Measurements from ENCODE around the gene CCDC82.

The CCDC82 gene

GRCh38 chr11:96331699-96332116, 58.0 kb downstream of the CCDC82 start:
- Histone ChIP-seq H3K9ac (ENCODE audit: low read length) (no peak overlapping the region), H3K27me3 (ENCODE audit: insufficient read depth, low read length) (no peaks in the 10 kb centered on the region), H3K79me2 (ENCODE audit: insufficient read depth, low read length) (no peaks in the 10 kb centered on the region), H3K27ac (ENCODE audit: low read depth, low read length, poor library complexity, severe bottlenecking) (no peak overlapping the region), H3K4me3 (ENCODE audit: low read depth, low read length, poor library complexity, severe bottlenecking) (no peak overlapping the region), H3K4me2 (ENCODE audit: low read length) (no peak overlapping the region), H4K20me1 (ENCODE audit: insufficient read depth, low read length) (no peaks in the 10 kb centered on the region), H3K9me3 (ENCODE audit: low read length) (no peaks in the 10 kb centered on the region), H3K36me3 (ENCODE audit: insufficient read depth, low read length) (no peaks in the 10 kb centered on the region), H3K9me2 (ENCODE audit: low read depth, low read length) (no peaks in the 10 kb centered on the region), H2AFZ (ENCODE audit: low read length) (no peak overlapping the region), H3K4me1 (ENCODE audit: insufficient read depth, low read length, severe bottlenecking) (peaks cover 12% of the 10 kb centered on the region), H3F3A (ENCODE audit: insufficient read depth, low read length) (no peaks in the 10 kb centered on the region)
- TF ChIP-seq CTCF (IDR thresholded peaks at IDR 0.05; ENCODE audit: low read length) (no peak), EZH2 (IDR thresholded peaks at IDR 0.05; ENCODE audit: borderline replicate concordance, low read length) (no peak)

- H3F3A ChIP-seq (ENCODE audit: insufficient read depth, low read length), result no peaks in the 10 kb centered on the region
- H3K79me2 ChIP-seq (ENCODE audit: insufficient read depth, low read length), result no peaks in the 10 kb centered on the region
- no peak overlapping the region for H3K9ac ChIP-seq (ENCODE audit: low read length)
- H3K9me3 ChIP-seq (ENCODE audit: low read length), result no peaks in the 10 kb centered on the region
- peaks cover 10% of the 10 kb centered on the region for H3K4me1 ChIP-seq (ENCODE audit: insufficient read depth, low read length, severe bottlenecking)
- H3K27me3 ChIP-seq (ENCODE audit: insufficient read depth, low read length), result no peaks in the 10 kb centered on the region
- no peak overlapping the region for H3K4me3 ChIP-seq (ENCODE audit: low read depth, low read length, poor library complexity, severe bottlenecking)
- no peaks in the 10 kb centered on the region for H4K20me1 ChIP-seq (ENCODE audit: insufficient read depth, low read length)
- no peak for TF ChIP-seq CTCF (IDR thresholded peaks at IDR 0.05; ENCODE audit: low read length)
- no peak for TF ChIP-seq EZH2 (IDR thresholded peaks at IDR 0.05; ENCODE audit: borderline replicate concordance, low read length)
- H2AFZ ChIP-seq (ENCODE audit: low read length), result no peak overlapping the region
- no peak overlapping the region for H3K27ac ChIP-seq (ENCODE audit: low read depth, low read length, poor library complexity, severe bottlenecking)
- no peak overlapping the region for H3K4me2 ChIP-seq (ENCODE audit: low read length)
- no peaks in the 10 kb centered on the region for H3K36me3 ChIP-seq (ENCODE audit: insufficient read depth, low read length)
- H3K9me2 ChIP-seq (ENCODE audit: low read depth, low read length), result no peaks in the 10 kb centered on the region
Observed at GRCh38 chr11:96330511-96330859, 59.2 kb downstream of the CCDC82 start.

- Histone ChIP-seq H3F3A (ENCODE audit: insufficient read depth, low read length) (no peaks in the 10 kb centered on the region), H3K27me3 (ENCODE audit: insufficient read depth, low read length) (no peaks in the 10 kb centered on the region), H3K9ac (ENCODE audit: low read length) (no peak overlapping the region), H4K20me1 (ENCODE audit: insufficient read depth, low read length) (no peaks in the 10 kb centered on the region), H3K9me3 (ENCODE audit: low read length) (no peaks in the 10 kb centered on the region), H3K27ac (ENCODE audit: low read depth, low read length, poor library complexity, severe bottlenecking) (no peak overlapping the region), H3K9me2 (ENCODE audit: low read depth, low read length) (no peaks in the 10 kb centered on the region), H3K36me3 (ENCODE audit: insufficient read depth, low read length) (no peaks in the 10 kb centered on the region), H3K79me2 (ENCODE audit: insufficient read depth, low read length) (no peaks in the 10 kb centered on the region), H2AFZ (ENCODE audit: low read length) (no peak overlapping the region), H3K4me2 (ENCODE audit: low read length) (no peak overlapping the region), H3K4me3 (ENCODE audit: low read depth, low read length, poor library complexity, severe bottlenecking) (no peak overlapping the region), H3K4me1 (ENCODE audit: insufficient read depth, low read length, severe bottlenecking) (peaks cover 13% of the 10 kb centered on the region)
- no peak for TF ChIP-seq CTCF (IDR thresholded peaks at IDR 0.05; ENCODE audit: low read length)
- TF ChIP-seq EZH2 (IDR thresholded peaks at IDR 0.05; ENCODE audit: borderline replicate concordance, low read length), result no peak
Observed at GRCh38 chr11:96329855-96330510, 59.7 kb downstream of the CCDC82 start.
